ENCODE results near the gene VASH1.

Gene VASH1

GRCh38 chr14:76741074-76741473 is 20.2 kb upstream of the VASH1 start:
- DNase-seq (ENCODE audit: low spot score): no peak
- TF ChIP-seq CTCF (IDR thresholded peaks at IDR 0.05; ENCODE audit: extremely low read depth, insufficient read depth, missing control alignments): no peak
- in situ Hi-C loops (cut with MboI; ENCODE audit: low pct_unique_long_range_greater_than_20kb, low sequenced_read_pairs, unreplicated experiment): no loop called here

GRCh38 chr14:76742185-76742584 is 19.1 kb upstream of the VASH1 start:
- TF ChIP-seq CTCF (IDR thresholded peaks at IDR 0.05; ENCODE audit: extremely low read depth, insufficient read depth, missing control alignments): no peak
- DNase-seq (ENCODE audit: low spot score): no peak
- in situ Hi-C loops (cut with MboI; ENCODE audit: low pct_unique_long_range_greater_than_20kb, low sequenced_read_pairs, unreplicated experiment): no loop called here

GRCh38 chr14:76742966-76743365 is 18.3 kb upstream of the VASH1 start:
- DNase-seq (ENCODE audit: low spot score): no peak
- no peak for TF ChIP-seq CTCF (IDR thresholded peaks at IDR 0.05; ENCODE audit: extremely low read depth, insufficient read depth, missing control alignments)
- in situ Hi-C loops (cut with MboI; ENCODE audit: low pct_unique_long_range_greater_than_20kb, low sequenced_read_pairs, unreplicated experiment): no loop called here

- no peak for DNase-seq (ENCODE audit: low spot score)
- in situ Hi-C loops (cut with MboI; ENCODE audit: low pct_unique_long_range_greater_than_20kb, low sequenced_read_pairs, unreplicated experiment): no loop called here
- no peak for TF ChIP-seq CTCF (IDR thresholded peaks at IDR 0.05; ENCODE audit: extremely low read depth, insufficient read depth, missing control alignments)
Measured at GRCh38 chr14:76752744-76753143, 8.5 kb upstream of the VASH1 start.

GRCh38 chr14:76753541-76754198 is 7.6 kb upstream of the VASH1 start:
- TF ChIP-seq CTCF (IDR thresholded peaks at IDR 0.05; ENCODE audit: extremely low read depth, insufficient read depth, missing control alignments): no peak
- DNase-seq (ENCODE audit: low spot score): no peak

GRCh38 chr14:76754586-76754985 is 6.7 kb upstream of the VASH1 start:
- no peak for DNase-seq (ENCODE audit: low spot score)
- TF ChIP-seq CTCF (IDR thresholded peaks at IDR 0.05; ENCODE audit: extremely low read depth, insufficient read depth, missing control alignments): no peak
- in situ Hi-C loops (cut with MboI; ENCODE audit: low pct_unique_long_range_greater_than_20kb, low sequenced_read_pairs, unreplicated experiment): no loop called here

More at GRCh38 chr14:76753541-76754198, 7.6 kb upstream of the VASH1 start:
- in situ Hi-C loops (cut with MboI; ENCODE audit: low pct_unique_long_range_greater_than_20kb, low sequenced_read_pairs, unreplicated experiment): no loop called here

Data from GM13977 (cell line).